T-helper 1 cell treated with Interleukin-12 subunit alpha and Interleukin-12 subunit beta and Interleukin-4 antibody, amounts not matched to agents 30 μg/mL and 1 μg/mL, for 36 hours (primary cell): ENCODE data around the gene KPNA3.

Experiments used
- H3K27ac Mint-ChIP-seq: one replicate; pipeline ENCODE4 v1.8.0; 2021; ENCODE audit warnings: mild to moderate bottlenecking, mixed read lengths
- H3K27me3 Mint-ChIP-seq: one replicate; pipeline ENCODE4 v1.8.0; 2021; ENCODE audit warnings: low read depth, mixed read lengths
- H3K36me3 Mint-ChIP-seq: one replicate; pipeline ENCODE4 v1.8.0; 2021; ENCODE audit warnings: low read depth, mixed read lengths
- H3K4me1 Mint-ChIP-seq: one replicate; pipeline ENCODE4 v1.8.0; 2021; ENCODE audit warnings: low read depth, mixed read lengths
- H3K4me3 Mint-ChIP-seq: one replicate; pipeline ENCODE4 v1.8.0; 2021; ENCODE audit warnings: mild to moderate bottlenecking, moderate library complexity, mixed read lengths
- H3K9me3 Mint-ChIP-seq: one replicate; pipeline ENCODE4 v1.8.0; 2021; ENCODE audit warnings: mixed read lengths

KPNA3 gene

GRCh38 chr13:49693191-49693733, 99.2 kb downstream of the KPNA3 start:
- Mint-ChIP-seq H3K9me3 (no peaks in the 10 kb centered on the region), H3K4me1 (peaks cover 17% of the 10 kb centered on the region), H3K4me3 (no peak overlapping the region), H3K27me3 (no peaks in the 10 kb centered on the region), H3K27ac (no peak overlapping the region), H3K36me3 (peaks cover 4% of the 10 kb centered on the region)

GRCh38 chr13:49690995-49691784, 101.3 kb downstream of the KPNA3 start, which contains the start of gene EBPL:
TSS of gene EBPL (minus strand) at chr13:49691486. CDS start at chr13:49691424, 62 bp downstream.
- Mint-ChIP-seq H3K9me3 (no peaks in the 10 kb centered on the region), H3K27me3 (no peaks in the 10 kb centered on the region), H3K36me3 (peaks cover 14% of the 10 kb centered on the region), H3K4me3 (peak within 1 kb of the TSS; percentile 87), H3K27ac (peak within 1 kb of the TSS; percentile 72), H3K4me1 (peaks cover 18% of the 10 kb centered on the region)

GRCh38 chr13:49690133-49690994, 102.1 kb downstream of the KPNA3 start:
- H3K27me3 Mint-ChIP-seq = no peaks in the 10 kb centered on the region
- H3K4me1 Mint-ChIP-seq = peaks cover 20% of the 10 kb centered on the region
- H3K27ac Mint-ChIP-seq = peak overlapping the region; percentile 72
- H3K4me3 Mint-ChIP-seq = peak overlapping the region; percentile 87
- H3K36me3 Mint-ChIP-seq = peaks cover 15% of the 10 kb centered on the region
- H3K9me3 Mint-ChIP-seq = no peaks in the 10 kb centered on the region

- peaks cover 18% of the 10 kb centered on the region for H3K36me3 Mint-ChIP-seq
Observed at GRCh38 chr13:49683489-49683888, 109.0 kb downstream of the KPNA3 start.

GRCh38 chr13:49681842-49682435, 110.5 kb downstream of the KPNA3 start:
- Mint-ChIP-seq H3K27me3 (no peaks in the 10 kb centered on the region), H3K4me1 (peaks cover 22% of the 10 kb centered on the region), H3K4me3 (no peak overlapping the region), H3K36me3 (peaks cover 12% of the 10 kb centered on the region), H3K9me3 (no peaks in the 10 kb centered on the region), H3K27ac (no peak overlapping the region)

More at GRCh38 chr13:49683489-49683888, 109.0 kb downstream of the KPNA3 start:
- Mint-ChIP-seq H3K27ac (peak overlapping the region; percentile 52), H3K4me3 (peak overlapping the region; percentile 25), H3K9me3 (no peaks in the 10 kb centered on the region), H3K4me1 (peaks cover 25% of the 10 kb centered on the region), H3K27me3 (no peaks in the 10 kb centered on the region)

GRCh38 chr13:49679246-49679645, 113.2 kb downstream of the KPNA3 start:
- H3K36me3 Mint-ChIP-seq = peaks cover 5% of the 10 kb centered on the region

GRCh38 chr13:49678191-49678914, 114.1 kb downstream of the KPNA3 start:
- H3K9me3 Mint-ChIP-seq = no peaks in the 10 kb centered on the region
- no peaks in the 10 kb centered on the region for H3K27me3 Mint-ChIP-seq
- no peak overlapping the region for H3K27ac Mint-ChIP-seq

More at GRCh38 chr13:49679246-49679645, 113.2 kb downstream of the KPNA3 start:
- H3K9me3 Mint-ChIP-seq = no peaks in the 10 kb centered on the region
- H3K27ac Mint-ChIP-seq = peak overlapping the region; percentile 6
- peaks cover 20% of the 10 kb centered on the region for H3K4me1 Mint-ChIP-seq
- H3K4me3 Mint-ChIP-seq = no peak overlapping the region
- H3K27me3 Mint-ChIP-seq = no peaks in the 10 kb centered on the region

GRCh38 chr13:49676581-49677298, 115.7 kb downstream of the KPNA3 start:
- H3K4me1 Mint-ChIP-seq = peaks cover 7% of the 10 kb centered on the region
- no peaks in the 10 kb centered on the region for H3K27me3 Mint-ChIP-seq
- H3K27ac Mint-ChIP-seq = no peak overlapping the region
- peaks cover 5% of the 10 kb centered on the region for H3K36me3 Mint-ChIP-seq
- no peaks in the 10 kb centered on the region for H3K9me3 Mint-ChIP-seq
- H3K4me3 Mint-ChIP-seq = no peak overlapping the region

More at GRCh38 chr13:49678191-49678914, 114.1 kb downstream of the KPNA3 start:
- Mint-ChIP-seq H3K4me1 (peaks cover 14% of the 10 kb centered on the region), H3K36me3 (peaks cover 5% of the 10 kb centered on the region), H3K4me3 (no peak overlapping the region)

- H3K9me3 Mint-ChIP-seq = no peaks in the 10 kb centered on the region
- H3K4me3 Mint-ChIP-seq = no peak overlapping the region
- no peaks in the 10 kb centered on the region for H3K27me3 Mint-ChIP-seq
- H3K4me1 Mint-ChIP-seq = peaks cover 2% of the 10 kb centered on the region
- H3K27ac Mint-ChIP-seq = no peak overlapping the region
- H3K36me3 Mint-ChIP-seq = peaks cover 14% of the 10 kb centered on the region
Observed at GRCh38 chr13:49670828-49671227, 121.7 kb downstream of the KPNA3 start.

GRCh38 chr13:49669735-49670309, 122.7 kb downstream of the KPNA3 start:
- Mint-ChIP-seq H3K36me3 (peaks cover 17% of the 10 kb centered on the region), H3K27me3 (no peaks in the 10 kb centered on the region), H3K4me3 (no peak overlapping the region), H3K4me1 (peaks cover 2% of the 10 kb centered on the region), H3K9me3 (no peaks in the 10 kb centered on the region), H3K27ac (no peak overlapping the region)

GRCh38 chr13:49667773-49668172, 124.7 kb downstream of the KPNA3 start:
- Mint-ChIP-seq H3K27ac (no peak overlapping the region), H3K9me3 (no peaks in the 10 kb centered on the region), H3K27me3 (no peaks in the 10 kb centered on the region), H3K36me3 (peaks cover 18% of the 10 kb centered on the region), H3K4me3 (no peak overlapping the region), H3K4me1 (peaks cover 2% of the 10 kb centered on the region)

GRCh38 chr13:49664606-49665005, 127.9 kb downstream of the KPNA3 start:
- Mint-ChIP-seq H3K9me3 (no peaks in the 10 kb centered on the region), H3K4me1 (no peaks in the 10 kb centered on the region), H3K27me3 (no peaks in the 10 kb centered on the region), H3K36me3 (peaks cover 21% of the 10 kb centered on the region), H3K27ac (no peak overlapping the region), H3K4me3 (no peak overlapping the region)

GRCh38 chr13:49657241-49657641, 135.2 kb downstream of the KPNA3 start:
- peaks cover 3% of the 10 kb centered on the region for H3K4me1 Mint-ChIP-seq
- no peaks in the 10 kb centered on the region for H3K27me3 Mint-ChIP-seq
- H3K9me3 Mint-ChIP-seq = no peaks in the 10 kb centered on the region
- no peak overlapping the region for H3K27ac Mint-ChIP-seq
- no peak overlapping the region for H3K4me3 Mint-ChIP-seq
- H3K36me3 Mint-ChIP-seq = peaks cover 9% of the 10 kb centered on the region
